ENCODE results near the gene AZIN2.

DNA sequence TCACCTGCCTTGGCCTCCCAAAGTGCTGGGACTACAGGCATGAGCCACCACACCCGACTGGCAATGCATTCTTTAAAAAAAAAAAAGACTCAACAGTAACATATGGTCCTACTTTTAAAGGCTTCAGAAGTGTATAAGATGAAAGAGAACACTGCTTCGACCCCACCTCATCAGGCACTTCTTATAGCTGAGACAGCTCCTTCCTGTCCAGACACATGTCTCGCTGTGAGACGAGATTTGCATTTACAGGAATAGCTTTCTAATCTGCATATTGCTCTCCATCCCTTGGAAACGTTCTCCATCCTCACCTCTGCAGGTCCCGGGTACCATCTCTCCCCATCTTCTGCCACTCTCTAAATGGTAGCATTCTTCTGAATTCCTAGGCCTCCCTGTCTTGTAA, 6.7 kb downstream of the AZIN2 start:
- TF ChIP-seq, protein P1, sequence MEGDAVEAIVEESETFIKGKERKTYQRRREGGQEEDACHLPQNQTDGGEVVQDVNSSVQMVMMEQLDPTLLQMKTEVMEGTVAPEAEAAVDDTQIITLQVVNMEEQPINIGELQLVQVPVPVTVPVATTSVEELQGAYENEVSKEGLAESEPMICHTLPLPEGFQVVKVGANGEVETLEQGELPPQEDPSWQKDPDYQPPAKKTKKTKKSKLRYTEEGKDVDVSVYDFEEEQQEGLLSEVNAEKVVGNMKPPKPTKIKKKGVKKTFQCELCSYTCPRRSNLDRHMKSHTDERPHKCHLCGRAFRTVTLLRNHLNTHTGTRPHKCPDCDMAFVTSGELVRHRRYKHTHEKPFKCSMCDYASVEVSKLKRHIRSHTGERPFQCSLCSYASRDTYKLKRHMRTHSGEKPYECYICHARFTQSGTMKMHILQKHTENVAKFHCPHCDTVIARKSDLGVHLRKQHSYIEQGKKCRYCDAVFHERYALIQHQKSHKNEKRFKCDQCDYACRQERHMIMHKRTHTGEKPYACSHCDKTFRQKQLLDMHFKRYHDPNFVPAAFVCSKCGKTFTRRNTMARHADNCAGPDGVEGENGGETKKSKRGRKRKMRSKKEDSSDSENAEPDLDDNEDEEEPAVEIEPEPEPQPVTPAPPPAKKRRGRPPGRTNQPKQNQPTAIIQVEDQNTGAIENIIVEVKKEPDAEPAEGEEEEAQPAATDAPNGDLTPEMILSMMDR (IDR thresholded peaks at IDR 0.05 in 8 of 11, conservative IDR thresholded peaks at IDR 0.05 in 3 of 11), result no peak
- TF ChIP-seq POLR2A (IDR thresholded peaks at IDR 0.05) (no peak), POLR2AphosphoS5 (IDR thresholded peaks at IDR 0.05) (no peak)

All from spleen (tissue), 7 donors.